ENCODE data around the gene PLEKHG3.

Gene PLEKHG3

DNA sequence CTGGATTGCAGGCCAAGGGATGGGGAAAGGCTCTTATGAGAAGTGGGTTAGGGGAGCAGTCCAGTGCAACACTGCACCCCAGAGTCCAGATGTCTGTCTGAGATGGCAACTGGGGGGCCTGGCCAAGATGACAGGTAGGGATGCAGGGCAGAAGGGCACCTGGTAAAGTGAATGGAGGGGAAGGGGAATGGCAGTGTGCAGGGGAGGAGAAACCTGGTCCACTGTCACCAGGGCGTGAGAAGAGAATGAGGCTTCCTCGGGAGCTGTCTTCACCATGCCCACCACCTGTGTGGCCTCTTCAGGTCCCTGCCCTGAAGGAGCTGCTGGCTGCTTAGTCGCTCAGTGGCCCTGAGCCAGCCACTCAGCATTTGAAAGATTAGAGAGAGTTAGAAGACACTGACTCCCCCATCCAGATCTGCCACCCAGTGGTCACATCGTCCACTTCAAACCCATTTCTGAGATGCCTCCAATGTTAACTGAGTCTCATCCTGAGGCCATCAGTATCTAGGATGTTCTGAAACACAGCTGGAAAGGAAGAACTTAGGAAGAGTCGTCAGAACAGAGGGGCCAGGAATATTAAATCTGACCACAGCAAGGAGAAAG, 57.3 kb downstream of the PLEKHG3 start:
- H3K4me3 ChIP-seq (ENCODE audit: low read depth, low read length): no peak overlapping the region

DNA sequence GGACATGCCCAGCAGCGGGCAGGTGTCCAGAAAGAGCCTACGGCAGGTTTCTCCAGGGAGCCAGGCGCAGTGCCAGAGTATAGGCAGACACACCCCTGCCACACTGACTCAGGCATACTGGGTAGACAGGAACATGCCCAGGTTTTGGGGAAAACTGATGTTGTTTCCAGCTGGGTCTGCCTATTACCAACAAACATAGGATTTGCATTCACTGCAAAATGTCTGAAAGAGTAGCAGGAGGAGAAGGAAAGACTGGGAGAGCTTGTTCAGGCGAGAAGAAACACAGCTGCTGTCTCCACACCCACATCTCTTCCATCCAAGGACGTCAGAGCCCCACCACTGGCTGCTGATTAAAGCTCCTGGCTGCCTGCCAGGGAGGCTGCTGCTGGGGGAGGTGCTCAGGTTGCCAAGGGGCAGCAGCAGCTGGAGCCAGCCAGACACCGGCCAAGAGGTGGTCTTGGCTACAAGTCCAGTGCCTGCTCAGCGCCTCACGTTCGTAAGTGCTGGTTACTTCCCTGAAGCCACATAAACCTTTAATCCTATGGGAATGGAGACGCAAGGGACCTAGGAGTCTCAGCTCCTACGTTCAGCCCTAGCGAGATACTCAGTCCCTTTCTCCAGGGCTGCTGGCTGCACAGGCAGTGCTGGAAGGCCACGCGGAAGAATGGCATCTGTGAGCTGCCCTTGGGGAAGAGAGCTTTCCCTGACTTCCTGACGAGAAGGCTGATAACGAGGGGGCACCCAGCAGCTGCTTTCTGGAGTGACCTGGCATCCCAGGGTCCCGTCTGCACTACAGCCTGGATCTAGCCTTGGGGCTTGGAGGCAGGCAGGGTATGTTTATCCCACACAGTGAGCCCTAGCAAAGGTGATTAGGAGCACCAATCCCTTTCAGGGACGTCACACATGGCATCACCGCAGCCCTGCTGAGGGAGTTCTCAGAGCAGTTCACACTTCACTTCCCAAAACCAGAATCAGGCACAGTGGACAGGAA, 58.1 kb downstream of the PLEKHG3 start:
- no peak for TF ChIP-seq CTCF (IDR thresholded peaks at IDR 0.05; ENCODE audit: borderline replicate concordance, insufficient read depth, low read depth, low read length)
- H3K4me3 ChIP-seq (ENCODE audit: low read depth, low read length): no peak overlapping the region

More for the DNA sequence above, 57.3 kb downstream of the PLEKHG3 start:
- TF ChIP-seq CTCF (IDR thresholded peaks at IDR 0.05; ENCODE audit: borderline replicate concordance, insufficient read depth, low read depth, low read length): no peak

DNA sequence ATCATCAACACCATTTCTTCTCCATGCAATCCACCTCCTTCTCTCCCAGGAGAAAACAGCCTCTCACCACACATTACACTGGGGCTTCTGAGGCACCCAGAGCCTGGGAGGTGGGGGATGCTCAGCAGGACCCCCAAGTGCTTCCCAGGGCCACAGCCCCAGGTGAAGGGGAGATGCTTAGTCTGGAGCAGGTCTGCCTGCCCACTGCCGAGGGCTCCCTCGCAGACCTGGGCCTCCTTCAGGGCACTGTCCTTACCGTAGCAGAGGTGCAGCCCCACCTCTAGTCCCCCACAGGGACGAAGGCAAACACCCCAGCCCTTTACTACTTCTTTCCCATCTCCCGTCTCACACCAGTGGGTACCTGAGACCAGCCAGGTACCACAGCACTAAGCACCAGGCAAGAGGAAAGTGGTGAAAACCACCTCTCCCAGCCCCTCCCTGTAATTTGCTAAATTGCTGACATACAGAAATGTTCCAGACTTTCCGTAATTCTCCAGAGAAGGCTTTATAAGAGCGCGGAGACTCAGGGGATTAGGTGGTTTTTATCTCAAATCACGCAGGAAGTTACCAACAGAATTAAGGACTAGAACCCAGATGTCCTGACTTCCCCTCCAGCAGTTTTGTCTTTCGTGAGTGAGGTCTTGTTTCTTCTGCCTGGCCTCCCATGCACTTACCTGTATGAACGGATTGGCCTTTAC, 59.0 kb downstream of the PLEKHG3 start:
- no peak for TF ChIP-seq CTCF (IDR thresholded peaks at IDR 0.05; ENCODE audit: borderline replicate concordance, insufficient read depth, low read depth, low read length)
- no peak overlapping the region for H3K4me3 ChIP-seq (ENCODE audit: low read depth, low read length)

GRCh38 chr14:64763801-64764621, 59.8 kb downstream of the PLEKHG3 start:
- no peak overlapping the region for H3K4me3 ChIP-seq (ENCODE audit: low read depth, low read length)
- TF ChIP-seq CTCF (IDR thresholded peaks at IDR 0.05; ENCODE audit: borderline replicate concordance, insufficient read depth, low read depth, low read length): no peak

- H3K4me3 ChIP-seq (ENCODE audit: low read depth, low read length): no peak overlapping the region
- TF ChIP-seq CTCF (IDR thresholded peaks at IDR 0.05; ENCODE audit: borderline replicate concordance, insufficient read depth, low read depth, low read length): peak; percentile 97
Observed at GRCh38 chr14:64764641-64765520, 60.7 kb downstream of the PLEKHG3 start.

Data from GM12875 (cell line).